ENCODE results near the gene RIC3. TPM values are rescaled to one million over a fixed set of nuclear protein-coding genes. Genes with fewer than 3 reads are reported as not detected.

Gene RIC3
- total and polyA plus RNA-seq, 10 donors, result 11.6 to 32.7 (median 23.3) TPM

- no peaks in the 10 kb centered on the region for H3K9me3 ChIP-seq
- intact Hi-C loops (cut with DNase I; ENCODE audit: low total_unique reads), result no loop called here
- H3K36me3 ChIP-seq, result no peaks in the 10 kb centered on the region
- no peak for TF ChIP-seq POLR2A (IDR thresholded peaks at IDR 0.05)
- TF ChIP-seq POLR2AphosphoS5 (IDR thresholded peaks at IDR 0.05), result peak in 2 of 3 donors; percentile 80 to 84
- no peak for TF ChIP-seq CTCF (IDR thresholded peaks at IDR 0.05 in 8 of 11, conservative IDR thresholded peaks at IDR 0.05 in 3 of 11)
- 13 to 35% (median 18%) methylated on average over 26 to 31 of the region's 31 CpGs for WGBS, 5 donors
- H3K27ac ChIP-seq, result peak overlapping the region in 6 of 8 donors; percentile 58 to 77 (median 68)
- peak overlapping the region in 3 of 8 donors; percentile 4 to 48 (median 25) for H3K4me3 ChIP-seq
- peaks cover 0 to 22% (median 0%) of the 10 kb centered on the region in 7 donors for H3K27me3 ChIP-seq (replicated peaks in 1 of 7)
- peaks cover 6 to 41% (median 33%) of the 10 kb centered on the region in 6 donors for H3K4me1 ChIP-seq
- no peak for DNase-seq
Measured at GRCh38 chr11:8206251-8207079, 37.6 kb upstream of the RIC3 start.

- TF ChIP-seq POLR2AphosphoS5 (IDR thresholded peaks at IDR 0.05), result no peak
- Histone ChIP-seq H3K27ac (peak overlapping the region in 1 of 8 donors; percentile 65), H3K4me1 (peaks cover 6 to 42% (median 34%) of the 10 kb centered on the region in 6 donors), H3K36me3 (no peaks in the 10 kb centered on the region), H3K4me3 (no peak overlapping the region), H3K27me3 (replicated peaks in 1 of 7) (peaks cover 0 to 22% (median 0%) of the 10 kb centered on the region in 7 donors), H3K9me3 (no peaks in the 10 kb centered on the region)
- DNase-seq, result no peak
- 85 to 95% (median 90%) methylated on average over 8 of the region's 8 CpGs for WGBS, 5 donors
- intact Hi-C loops (cut with DNase I; ENCODE audit: low total_unique reads), result no loop called here
Measured at GRCh38 chr11:8205566-8205965, 36.7 kb upstream of the RIC3 start.

GRCh38 chr11:8204596-8204995, 35.8 kb upstream of the RIC3 start:
- peaks cover 6 to 42% (median 34%) of the 10 kb centered on the region in 6 donors for H3K4me1 ChIP-seq
- H3K36me3 ChIP-seq, result no peaks in the 10 kb centered on the region
- H3K4me3 ChIP-seq, result no peak overlapping the region
- peaks cover 0 to 22% (median 0%) of the 10 kb centered on the region in 7 donors for H3K27me3 ChIP-seq (replicated peaks in 1 of 7)
- DNase-seq, result no peak
- no peak for TF ChIP-seq CTCF (IDR thresholded peaks at IDR 0.05 in 8 of 11, conservative IDR thresholded peaks at IDR 0.05 in 3 of 11)
- no peak for TF ChIP-seq POLR2A (IDR thresholded peaks at IDR 0.05)
- no peak for TF ChIP-seq POLR2AphosphoS5 (IDR thresholded peaks at IDR 0.05)
- no peak overlapping the region for H3K27ac ChIP-seq
- intact Hi-C loops (cut with DNase I; ENCODE audit: low total_unique reads), result no loop called here
- no peaks in the 10 kb centered on the region for H3K9me3 ChIP-seq
- WGBS, 5 donors, result 55 to 67% (median 56%) methylated on average over 5 of the region's 5 CpGs

- Histone ChIP-seq H3K27me3 (replicated peaks in 1 of 7) (peaks cover 0 to 21% (median 0%) of the 10 kb centered on the region in 7 donors), H3K4me1 (peaks cover 6 to 42% (median 34%) of the 10 kb centered on the region in 6 donors), H3K27ac (no peak overlapping the region), H3K36me3 (no peaks in the 10 kb centered on the region), H3K9me3 (no peaks in the 10 kb centered on the region), H3K4me3 (no peak overlapping the region)
- intact Hi-C loops (cut with DNase I; ENCODE audit: low total_unique reads), result no loop called here
- WGBS, 5 donors, result 61 to 81% (median 67%) methylated on average over 3 to 5 of the region's 5 CpGs
- no peak for DNase-seq
- TF ChIP-seq POLR2AphosphoS5 (IDR thresholded peaks at IDR 0.05), result no peak
- TF ChIP-seq POLR2A (IDR thresholded peaks at IDR 0.05), result no peak
- TF ChIP-seq CTCF (IDR thresholded peaks at IDR 0.05 in 8 of 11, conservative IDR thresholded peaks at IDR 0.05 in 3 of 11), result no peak
Measured at GRCh38 chr11:8204025-8204424, 35.2 kb upstream of the RIC3 start.
